22Rv1 (cell line): ENCODE results near the gene MTHFD2L.

Source experiments
- H3K27ac ChIP-seq: fragments of 450-650 bp; 2 replicates; pipeline ENCODE4 v1.5.1; 2017
- CTCF ChIP-seq: fragments of 450-650 bp; IDR thresholded peaks from 2 replicates; pipeline ENCODE4 v1.5.1; 2017; ENCODE audit warnings: mild to moderate bottlenecking
- ZFX ChIP-seq: fragments of 450-650 bp; IDR thresholded peaks from 2 replicates; pipeline ENCODE4 v1.6.1; 2017; ENCODE audit warnings: antibody characterized with exemption, borderline replicate concordance

Gene MTHFD2L

GRCh38 chr4:74287164-74287563, 129.2 kb downstream of the MTHFD2L start:
- no peak overlapping the region for H3K27ac ChIP-seq
- no peak for TF ChIP-seq CTCF
- TF ChIP-seq ZFX: no peak

GRCh38 chr4:74287791-74288190, 129.9 kb downstream of the MTHFD2L start:
- TF ChIP-seq ZFX (no peak), CTCF (no peak)
- H3K27ac ChIP-seq: no peak overlapping the region

GRCh38 chr4:74291471-74291870, 133.6 kb downstream of the MTHFD2L start:
- H3K27ac ChIP-seq: no peak overlapping the region
- no peak for TF ChIP-seq CTCF
- no peak for TF ChIP-seq ZFX

GRCh38 chr4:74292111-74292870, 134.4 kb downstream of the MTHFD2L start:
- H3K27ac ChIP-seq: no peak overlapping the region
- no peak for TF ChIP-seq ZFX
- TF ChIP-seq CTCF: no peak

GRCh38 chr4:74293558-74293957, 135.6 kb downstream of the MTHFD2L start:
- no peak for TF ChIP-seq CTCF
- TF ChIP-seq ZFX: no peak
- H3K27ac ChIP-seq: no peak overlapping the region

- TF ChIP-seq CTCF (no peak), ZFX (no peak)
- H3K27ac ChIP-seq: no peak overlapping the region
Measured at GRCh38 chr4:74294681-74295080, 136.8 kb downstream of the MTHFD2L start.

- no peak for TF ChIP-seq CTCF
- TF ChIP-seq ZFX: no peak
- no peak overlapping the region for H3K27ac ChIP-seq
Measured at GRCh38 chr4:74297539-74297938, 139.6 kb downstream of the MTHFD2L start.
